ENCODE results near the gene GHRHR.

Gene GHRHR

DNA sequence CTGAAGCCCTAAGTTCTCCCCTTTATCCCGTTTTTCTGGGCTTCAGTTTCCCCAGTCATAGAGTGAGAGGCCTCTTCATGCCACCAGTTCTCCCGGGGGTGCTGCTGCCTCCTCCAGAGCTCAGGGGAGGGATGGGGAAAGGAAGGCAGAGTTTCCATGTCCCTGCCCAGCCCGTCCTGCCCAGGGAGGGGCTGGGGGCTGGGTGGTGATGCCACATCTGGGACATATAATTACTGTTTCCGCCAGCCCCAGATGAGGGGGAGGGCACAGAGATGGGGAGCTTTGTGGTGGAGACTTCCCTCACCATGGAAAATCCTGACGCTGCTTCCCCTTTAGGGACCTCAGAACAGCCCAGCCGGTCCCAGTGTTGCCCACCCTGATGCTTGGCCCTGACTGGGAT, 48.0 kb upstream of the GHRHR start:
- no peaks in the 10 kb centered on the region for H4K20me1 ChIP-seq (ENCODE audit: insufficient read depth, low read length)
- ATAC-seq (ENCODE audit: insufficient read depth, low read depth) (no peak), DNase-seq (no peak)
- no peaks in the 10 kb centered on the region for H3K27me3 ChIP-seq (ENCODE audit: insufficient read depth, low read length, poor library complexity)
- H3K4me2 ChIP-seq (ENCODE audit: insufficient read depth, low read length): no peak overlapping the region
- no peaks in the 10 kb centered on the region for H3K36me3 ChIP-seq (ENCODE audit: insufficient read depth, low read length)
- no peak overlapping the region for H2AFZ ChIP-seq (ENCODE audit: low read depth, low read length)
- H3K79me2 ChIP-seq (ENCODE audit: insufficient read depth, low read length): no peaks in the 10 kb centered on the region
- no peak overlapping the region for H3K27ac ChIP-seq (ENCODE audit: low read length)
- no peaks in the 10 kb centered on the region for H3K9me3 ChIP-seq (ENCODE audit: insufficient read depth, low read length, severe bottlenecking)
- no peak overlapping the region for H3K9ac ChIP-seq (ENCODE audit: low read depth, low read length)
- TF ChIP-seq, protein P1, sequence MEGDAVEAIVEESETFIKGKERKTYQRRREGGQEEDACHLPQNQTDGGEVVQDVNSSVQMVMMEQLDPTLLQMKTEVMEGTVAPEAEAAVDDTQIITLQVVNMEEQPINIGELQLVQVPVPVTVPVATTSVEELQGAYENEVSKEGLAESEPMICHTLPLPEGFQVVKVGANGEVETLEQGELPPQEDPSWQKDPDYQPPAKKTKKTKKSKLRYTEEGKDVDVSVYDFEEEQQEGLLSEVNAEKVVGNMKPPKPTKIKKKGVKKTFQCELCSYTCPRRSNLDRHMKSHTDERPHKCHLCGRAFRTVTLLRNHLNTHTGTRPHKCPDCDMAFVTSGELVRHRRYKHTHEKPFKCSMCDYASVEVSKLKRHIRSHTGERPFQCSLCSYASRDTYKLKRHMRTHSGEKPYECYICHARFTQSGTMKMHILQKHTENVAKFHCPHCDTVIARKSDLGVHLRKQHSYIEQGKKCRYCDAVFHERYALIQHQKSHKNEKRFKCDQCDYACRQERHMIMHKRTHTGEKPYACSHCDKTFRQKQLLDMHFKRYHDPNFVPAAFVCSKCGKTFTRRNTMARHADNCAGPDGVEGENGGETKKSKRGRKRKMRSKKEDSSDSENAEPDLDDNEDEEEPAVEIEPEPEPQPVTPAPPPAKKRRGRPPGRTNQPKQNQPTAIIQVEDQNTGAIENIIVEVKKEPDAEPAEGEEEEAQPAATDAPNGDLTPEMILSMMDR (IDR thresholded peaks at IDR 0.05; ENCODE audit: borderline replicate concordance, extremely low read depth, low read length, poor library complexity, severe bottlenecking): no peak
- no peak for TF ChIP-seq EZH2 (IDR thresholded peaks at IDR 0.05; ENCODE audit: borderline replicate concordance, low read depth, low read length, severe bottlenecking)
- H3K4me3 ChIP-seq (ENCODE audit: low read depth in 1 of 2, low read length in 2 of 2): no peak overlapping the region
- H3K4me1 ChIP-seq (ENCODE audit: insufficient read depth, low read length): no peaks in the 10 kb centered on the region

DNA sequence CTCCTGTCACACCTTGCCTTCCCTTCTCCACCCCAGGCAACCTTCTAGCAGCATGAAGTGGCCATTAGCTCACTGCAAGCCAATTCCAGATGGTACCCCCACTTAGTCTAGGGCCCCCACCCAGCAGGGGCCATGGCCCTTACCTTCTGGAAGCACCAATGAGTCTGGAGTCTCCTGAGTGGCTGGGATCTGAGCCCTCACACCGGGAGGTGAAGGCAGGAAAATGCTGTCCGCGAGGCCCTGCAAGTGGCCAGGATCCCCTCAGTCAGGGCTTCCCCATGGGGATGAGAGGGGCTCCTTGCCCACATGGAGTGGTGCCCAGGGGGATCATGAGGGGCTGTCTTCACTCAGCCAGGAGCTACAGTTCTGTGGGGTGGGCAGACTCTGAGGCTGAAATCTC, 47.5 kb upstream of the GHRHR start:
- H3K4me2 ChIP-seq (ENCODE audit: insufficient read depth, low read length): no peak overlapping the region
- no peak for DNase-seq
- H2AFZ ChIP-seq (ENCODE audit: low read depth, low read length): no peak overlapping the region

DNA sequence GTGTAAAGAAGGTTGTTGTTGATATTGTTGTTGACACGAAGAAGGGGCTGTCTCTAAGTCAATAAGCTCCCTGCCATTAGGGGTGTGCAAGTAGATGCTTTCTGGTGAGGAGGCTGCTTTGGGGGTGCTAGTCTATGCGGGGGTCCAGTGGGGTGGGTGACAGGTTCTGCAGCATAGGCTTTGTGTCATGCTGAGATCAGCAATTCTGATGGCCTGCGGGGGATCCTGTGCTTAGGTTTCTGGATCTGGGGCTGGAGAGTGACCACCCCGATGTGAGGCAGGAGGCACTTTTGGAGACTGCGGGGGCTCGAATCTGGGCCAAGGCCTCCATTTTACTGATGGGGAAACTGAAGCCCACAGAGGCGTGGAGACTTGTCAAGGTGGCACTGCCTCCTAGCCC, 47.0 kb upstream of the GHRHR start:
- ATAC-seq (ENCODE audit: insufficient read depth, low read depth): no peak
- no peak overlapping the region for H3K27ac ChIP-seq (ENCODE audit: low read length)

More for the DNA sequence above, 47.5 kb upstream of the GHRHR start:
- Histone ChIP-seq H3K4me1 (ENCODE audit: insufficient read depth, low read length) (no peaks in the 10 kb centered on the region), H3K27me3 (ENCODE audit: insufficient read depth, low read length, poor library complexity) (no peaks in the 10 kb centered on the region), H3K36me3 (ENCODE audit: insufficient read depth, low read length) (no peaks in the 10 kb centered on the region), H3K27ac (ENCODE audit: low read length) (no peak overlapping the region), H3K79me2 (ENCODE audit: insufficient read depth, low read length) (no peaks in the 10 kb centered on the region), H4K20me1 (ENCODE audit: insufficient read depth, low read length) (no peaks in the 10 kb centered on the region), H3K4me3 (ENCODE audit: low read depth in 1 of 2, low read length in 2 of 2) (no peak overlapping the region), H3K9me3 (ENCODE audit: insufficient read depth, low read length, severe bottlenecking) (no peaks in the 10 kb centered on the region), H3K9ac (ENCODE audit: low read depth, low read length) (no peak overlapping the region)
- no peak for ATAC-seq (ENCODE audit: insufficient read depth, low read depth)
- TF ChIP-seq, protein P1 (IDR thresholded peaks at IDR 0.05; ENCODE audit: borderline replicate concordance, extremely low read depth, low read length, poor library complexity, severe bottlenecking): no peak

More for the DNA sequence above, 47.0 kb upstream of the GHRHR start:
- Histone ChIP-seq H4K20me1 (ENCODE audit: insufficient read depth, low read length) (no peaks in the 10 kb centered on the region), H3K9ac (ENCODE audit: low read depth, low read length) (no peak overlapping the region), H3K4me1 (ENCODE audit: insufficient read depth, low read length) (no peaks in the 10 kb centered on the region), H3K9me3 (ENCODE audit: insufficient read depth, low read length, severe bottlenecking) (no peaks in the 10 kb centered on the region), H3K36me3 (ENCODE audit: insufficient read depth, low read length) (no peaks in the 10 kb centered on the region), H2AFZ (ENCODE audit: low read depth, low read length) (no peak overlapping the region), H3K4me2 (ENCODE audit: insufficient read depth, low read length) (no peak overlapping the region), H3K79me2 (ENCODE audit: insufficient read depth, low read length) (no peaks in the 10 kb centered on the region), H3K4me3 (ENCODE audit: low read depth in 1 of 2, low read length in 2 of 2) (no peak overlapping the region), H3K27me3 (ENCODE audit: insufficient read depth, low read length, poor library complexity) (no peaks in the 10 kb centered on the region)
- no peak for DNase-seq
- no peak for TF ChIP-seq EZH2 (IDR thresholded peaks at IDR 0.05; ENCODE audit: borderline replicate concordance, low read depth, low read length, severe bottlenecking)
- TF ChIP-seq, protein P1 (IDR thresholded peaks at IDR 0.05; ENCODE audit: borderline replicate concordance, extremely low read depth, low read length, poor library complexity, severe bottlenecking): no peak
